Heart left ventricle (tissue), 13 donors: ENCODE data around the gene ANKRD44.

Experiments used
- POLR2A ChIP-seq, 2 donors: fragments of 450-650 bp; IDR thresholded peaks; one replicate each; pipeline ENCODE4 v1.6.1; 2017; ENCODE audit warnings: antibody characterized with exemption in 2 of 2, mild to moderate bottlenecking in 2 of 2, moderate library complexity in 2 of 2
- TF ChIP-seq, protein P1 (sequence below), 12 donors: fragments of 200-600 bp; sonication (generic) in 4 of 12; IDR thresholded peaks; one replicate each; pipeline versions ENCODE4 v1.5.0 to v1.8.0; 2018 to 2022; ENCODE audit warnings: antibody characterized with exemption in 12 of 12, mild to moderate bottlenecking in 5 of 12
- donor health status: ischemic (EF 13 %, LVEDD 7.1; RV severe dilation, severe dysfunction).
- donor health status: DM: no; HTN: yes; CAD: no.
- donor health status: DM: no; HTN: no; CAD: no.
- donor health status: ischemic (EF 25% LVEDD 6.9; RV normal size, moderate dysfunction).
- donor health status: ischemic (EF 25% LVEDD 5.7; RV mildly dilated, moderate dysfunction).
- donor health status: ischemic (EF 35%, LVEDD 5.7; RV mildly dilated, moderate dysfunction).
- donor health status: nonischemic (EF 11% LVEDD 7.7; RV severe dilation, severe dysfunction).
- donor health status: DM: yes; HTN: yes; CAD: no.
- donor health status: PGD.
- donor health status: ischemic (EF 29% LVEDD 5.4; RV normal size, mild dysfunction).
- donor health status: nonischemic (EF 23%, LVEDD 6.1; RV moderate dilation, normal function).

DNA sequence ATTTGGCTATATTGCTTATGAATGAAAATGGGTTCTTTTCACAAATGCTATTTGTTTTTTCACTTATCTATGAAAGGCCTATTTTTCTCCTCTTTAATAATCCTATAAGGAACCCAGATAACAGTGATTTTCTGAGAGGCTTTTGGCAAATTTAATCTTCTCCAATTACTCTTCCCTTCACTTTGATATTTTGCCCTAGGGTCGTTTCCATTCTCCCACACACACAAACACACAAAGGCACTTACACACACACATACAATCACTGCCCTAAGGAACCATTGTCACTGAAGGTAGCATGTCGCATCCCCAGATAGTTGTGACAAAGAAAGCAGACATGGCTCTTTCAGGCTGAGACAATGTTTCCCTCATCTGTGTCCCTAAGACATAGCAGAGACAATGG, 213.9 kb downstream of the ANKRD44 start:
- TF ChIP-seq, protein P1, sequence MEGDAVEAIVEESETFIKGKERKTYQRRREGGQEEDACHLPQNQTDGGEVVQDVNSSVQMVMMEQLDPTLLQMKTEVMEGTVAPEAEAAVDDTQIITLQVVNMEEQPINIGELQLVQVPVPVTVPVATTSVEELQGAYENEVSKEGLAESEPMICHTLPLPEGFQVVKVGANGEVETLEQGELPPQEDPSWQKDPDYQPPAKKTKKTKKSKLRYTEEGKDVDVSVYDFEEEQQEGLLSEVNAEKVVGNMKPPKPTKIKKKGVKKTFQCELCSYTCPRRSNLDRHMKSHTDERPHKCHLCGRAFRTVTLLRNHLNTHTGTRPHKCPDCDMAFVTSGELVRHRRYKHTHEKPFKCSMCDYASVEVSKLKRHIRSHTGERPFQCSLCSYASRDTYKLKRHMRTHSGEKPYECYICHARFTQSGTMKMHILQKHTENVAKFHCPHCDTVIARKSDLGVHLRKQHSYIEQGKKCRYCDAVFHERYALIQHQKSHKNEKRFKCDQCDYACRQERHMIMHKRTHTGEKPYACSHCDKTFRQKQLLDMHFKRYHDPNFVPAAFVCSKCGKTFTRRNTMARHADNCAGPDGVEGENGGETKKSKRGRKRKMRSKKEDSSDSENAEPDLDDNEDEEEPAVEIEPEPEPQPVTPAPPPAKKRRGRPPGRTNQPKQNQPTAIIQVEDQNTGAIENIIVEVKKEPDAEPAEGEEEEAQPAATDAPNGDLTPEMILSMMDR (IDR thresholded peaks at IDR 0.05): no peak
- TF ChIP-seq POLR2A (IDR thresholded peaks at IDR 0.05): no peak
